Large intestine (tissue), 3 donors: ENCODE measurements around the gene ANKRD55. TPM values are rescaled to one million over a fixed set of nuclear protein-coding genes. Genes with fewer than 3 reads are reported as not detected.

Experiments used
- DNase-seq, 2 donors: peaks; one replicate each; pipeline versions ENCODE4 v3.0.0 to v3.0.0-alpha.2; 2013
- H3K27ac ChIP-seq: one replicate; pipeline ENCODE4 v1.5.1; 2013; ENCODE audit warnings: low read length
- H3K27me3 ChIP-seq: 2 replicates; pipeline ENCODE4 v1.6.1; 2013; ENCODE audit warnings: low read length; ENCODE audit not compliant: control insufficient read depth, insufficient read depth
- H3K36me3 ChIP-seq: 2 replicates; pipeline ENCODE4 v1.6.1; 2013; ENCODE audit warnings: low read length; ENCODE audit not compliant: control insufficient read depth, insufficient read depth
- H3K4me1 ChIP-seq: one replicate; pipeline ENCODE4 v1.6.1; 2013; ENCODE audit warnings: low read length; ENCODE audit not compliant: control insufficient read depth, insufficient read depth
- H3K4me3 ChIP-seq: one replicate; pipeline ENCODE4 v1.5.1; 2013; ENCODE audit warnings: low read length
- H3K9me3 ChIP-seq: one replicate; pipeline ENCODE4 v1.6.1; 2013; ENCODE audit warnings: mild to moderate bottlenecking, low read depth, low read length, moderate library complexity; ENCODE audit not compliant: control insufficient read depth
- WGBS: methylation state at CpG from one replicate; pipeline ENCODE4 v1.1.5; 2013; ENCODE audit warnings: low lambda C conversion rate; ENCODE audit not compliant: insufficient coverage; 5-methylcytosine and 5-hydroxymethylcytosine counted together
- polyA plus RNA-seq: library from polyadenylated mRNA; unstranded; fragments of 120-200 nt; gene quantifications from one replicate; pipeline ENCODE4 v1.2.1, GENCODE V29; 2013

ANKRD55 gene
- polyA plus RNA-seq, 1 donor, result 0.18 TPM

DNA sequence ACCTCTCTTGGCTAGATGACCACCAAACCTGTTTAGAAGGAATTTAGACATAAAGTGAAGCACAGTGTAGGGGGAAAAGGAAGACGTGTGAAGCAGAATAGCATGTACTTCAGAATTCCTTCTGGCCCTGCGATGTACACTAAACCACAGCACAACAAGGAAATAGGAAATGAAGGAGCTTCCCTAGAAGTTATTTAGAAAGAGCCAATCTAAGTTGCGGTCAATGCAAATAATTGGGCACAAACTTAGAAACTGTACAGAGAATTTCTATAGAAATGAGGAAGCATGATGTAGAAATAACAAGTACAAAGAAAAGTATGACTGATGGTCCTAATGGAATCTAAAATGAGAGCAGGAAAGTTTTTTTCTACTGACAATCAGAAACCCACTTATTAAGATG, 41.5 kb downstream of the ANKRD55 start:
- Histone ChIP-seq H3K27me3 (no peaks in the 10 kb centered on the region), H3K4me1 (no peaks in the 10 kb centered on the region), H3K9me3 (no peaks in the 10 kb centered on the region), H3K27ac (no peak overlapping the region), H3K4me3 (no peak overlapping the region), H3K36me3 (no peaks in the 10 kb centered on the region)
- no peak for DNase-seq
- no CpG with 5 or more reads among the region's 3 CpGs for WGBS

DNA sequence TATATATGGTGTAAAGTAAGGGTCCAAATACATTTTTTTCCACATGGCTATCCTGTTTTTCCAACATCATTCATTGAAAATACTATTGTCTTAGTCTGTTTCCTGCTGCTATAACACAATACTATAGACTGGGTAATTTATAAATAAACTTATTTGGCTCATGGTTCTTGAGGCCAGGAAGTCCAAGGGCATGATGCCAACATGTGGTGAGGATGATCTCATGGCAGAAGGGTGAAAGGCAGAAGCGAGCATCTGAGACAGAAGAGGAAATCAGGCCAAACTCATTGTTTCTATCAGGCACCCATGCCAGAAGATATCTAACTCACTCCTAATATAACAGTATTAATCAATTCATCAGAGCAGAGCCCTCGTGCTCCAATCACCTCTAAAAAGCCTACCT, 42.6 kb downstream of the ANKRD55 start:
- Histone ChIP-seq H3K27ac (no peak overlapping the region), H3K9me3 (no peaks in the 10 kb centered on the region), H3K27me3 (no peaks in the 10 kb centered on the region), H3K36me3 (no peaks in the 10 kb centered on the region), H3K4me1 (no peaks in the 10 kb centered on the region), H3K4me3 (no peak overlapping the region)
- WGBS, result no CpG with 5 or more reads among the region's 2 CpGs
- no peak for DNase-seq

DNA sequence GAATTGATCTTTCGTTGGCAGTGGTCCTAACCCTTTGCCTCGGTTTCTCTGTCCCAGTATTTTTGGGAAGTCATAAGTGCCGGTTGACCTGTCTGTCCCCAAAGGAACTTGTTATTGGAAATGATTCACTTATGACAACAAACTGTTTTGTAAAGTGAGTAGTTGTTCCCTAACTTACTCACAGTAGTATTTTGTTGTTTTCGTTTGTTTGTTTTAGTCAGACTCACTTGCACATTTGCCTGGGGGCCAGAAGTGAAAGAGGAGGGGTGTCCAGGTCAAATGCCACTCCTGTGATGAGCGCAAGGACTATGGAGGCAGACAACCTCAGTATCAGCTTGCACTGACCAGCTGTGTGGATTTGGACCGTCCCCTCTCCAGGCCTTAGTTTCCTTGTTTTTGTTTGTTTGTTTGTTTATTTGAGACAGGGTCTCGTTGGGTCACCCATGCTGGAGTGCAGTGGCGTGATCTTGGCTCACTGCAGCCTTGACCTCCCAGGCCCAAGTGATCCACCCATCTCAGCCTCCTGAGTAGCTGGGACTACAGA, 47.3 kb downstream of the ANKRD55 start:
- H3K27ac ChIP-seq, result no peak overlapping the region
- no peak for DNase-seq
- H3K27me3 ChIP-seq, result no peaks in the 10 kb centered on the region
- H3K4me3 ChIP-seq, result no peak overlapping the region
- H3K4me1 ChIP-seq, result no peaks in the 10 kb centered on the region
- H3K36me3 ChIP-seq, result no peaks in the 10 kb centered on the region
- no peaks in the 10 kb centered on the region for H3K9me3 ChIP-seq
- no CpG with 5 or more reads among the region's 8 CpGs for WGBS

DNA sequence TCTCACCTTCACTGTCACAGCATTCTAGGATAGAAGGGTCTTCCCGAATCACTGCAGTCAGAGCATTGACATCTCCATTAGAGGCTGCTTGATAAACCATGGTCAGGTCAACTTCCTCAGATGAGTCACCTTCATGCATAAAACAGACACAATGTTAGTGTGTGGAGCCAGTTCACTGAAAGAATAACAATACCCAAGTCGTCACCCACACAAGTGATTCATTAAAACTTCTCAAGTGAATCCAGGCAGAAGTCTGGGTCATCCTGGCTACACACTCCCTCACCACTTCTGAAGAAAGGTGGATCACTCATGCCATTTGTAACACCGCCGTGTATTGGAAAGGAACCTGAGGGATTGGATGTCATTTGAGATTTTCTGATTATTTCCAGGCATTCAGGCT, 49.6 kb downstream of the ANKRD55 start:
- no CpG with 5 or more reads among the region's 4 CpGs for WGBS
- no peaks in the 10 kb centered on the region for H3K9me3 ChIP-seq
- H3K27me3 ChIP-seq, result no peaks in the 10 kb centered on the region
- no peak overlapping the region for H3K27ac ChIP-seq
- H3K4me1 ChIP-seq, result no peaks in the 10 kb centered on the region
- no peaks in the 10 kb centered on the region for H3K36me3 ChIP-seq
- H3K4me3 ChIP-seq, result no peak overlapping the region
- no peak for DNase-seq

DNA sequence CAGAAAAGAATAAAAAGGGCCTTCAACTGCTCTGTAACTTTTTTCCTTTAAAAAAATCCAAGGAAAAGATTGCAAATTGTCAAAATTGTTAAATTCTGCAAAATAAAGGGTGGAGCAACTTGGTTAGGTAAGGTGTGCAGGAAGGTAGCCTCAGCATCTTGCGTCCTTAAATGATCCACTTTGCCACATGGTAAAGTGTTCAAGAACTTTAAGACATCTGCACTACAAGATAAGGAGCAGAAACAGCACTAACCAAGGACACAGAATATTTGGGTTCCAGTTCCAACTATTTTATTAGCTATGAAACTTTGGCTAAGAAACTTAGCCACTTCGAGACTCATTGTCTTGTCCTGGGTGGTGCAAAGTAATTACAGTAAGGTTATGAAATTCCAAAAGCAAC, 53.7 kb downstream of the ANKRD55 start:
- H3K4me1 ChIP-seq, result peaks cover 6% of the 10 kb centered on the region
- no CpG with 5 or more reads among the region's 2 CpGs for WGBS
- H3K36me3 ChIP-seq, result no peaks in the 10 kb centered on the region
- no peak overlapping the region for H3K27ac ChIP-seq
- DNase-seq, result no peak
- no peaks in the 10 kb centered on the region for H3K27me3 ChIP-seq
- H3K9me3 ChIP-seq, result no peaks in the 10 kb centered on the region
- no peak overlapping the region for H3K4me3 ChIP-seq

DNA sequence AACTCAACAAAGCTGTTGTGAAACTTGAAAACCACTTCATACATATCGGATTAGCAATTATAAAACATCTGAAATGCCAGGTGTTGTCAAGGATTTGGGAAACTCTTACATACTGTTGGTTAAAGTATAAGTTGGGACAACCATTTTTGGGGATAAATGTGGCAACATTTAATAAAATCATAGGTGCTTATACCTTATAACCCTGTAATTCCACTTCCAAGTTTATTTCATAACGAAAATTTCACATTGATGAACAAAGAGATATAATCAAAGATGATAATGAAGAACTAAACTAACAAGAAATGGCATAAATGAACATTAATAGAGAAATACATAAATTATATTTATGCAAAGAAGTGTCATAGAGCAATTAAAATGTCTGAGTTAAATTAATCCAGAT, 54.3 kb downstream of the ANKRD55 start:
- WGBS, result no CpG with 5 or more reads among the region's 2 CpGs
- DNase-seq, result no peak
- no peak overlapping the region for H3K27ac ChIP-seq
- H3K4me3 ChIP-seq, result no peak overlapping the region
- no peaks in the 10 kb centered on the region for H3K27me3 ChIP-seq
- H3K4me1 ChIP-seq, result peaks cover 6% of the 10 kb centered on the region
- H3K36me3 ChIP-seq, result no peaks in the 10 kb centered on the region
- H3K9me3 ChIP-seq, result no peaks in the 10 kb centered on the region

DNA sequence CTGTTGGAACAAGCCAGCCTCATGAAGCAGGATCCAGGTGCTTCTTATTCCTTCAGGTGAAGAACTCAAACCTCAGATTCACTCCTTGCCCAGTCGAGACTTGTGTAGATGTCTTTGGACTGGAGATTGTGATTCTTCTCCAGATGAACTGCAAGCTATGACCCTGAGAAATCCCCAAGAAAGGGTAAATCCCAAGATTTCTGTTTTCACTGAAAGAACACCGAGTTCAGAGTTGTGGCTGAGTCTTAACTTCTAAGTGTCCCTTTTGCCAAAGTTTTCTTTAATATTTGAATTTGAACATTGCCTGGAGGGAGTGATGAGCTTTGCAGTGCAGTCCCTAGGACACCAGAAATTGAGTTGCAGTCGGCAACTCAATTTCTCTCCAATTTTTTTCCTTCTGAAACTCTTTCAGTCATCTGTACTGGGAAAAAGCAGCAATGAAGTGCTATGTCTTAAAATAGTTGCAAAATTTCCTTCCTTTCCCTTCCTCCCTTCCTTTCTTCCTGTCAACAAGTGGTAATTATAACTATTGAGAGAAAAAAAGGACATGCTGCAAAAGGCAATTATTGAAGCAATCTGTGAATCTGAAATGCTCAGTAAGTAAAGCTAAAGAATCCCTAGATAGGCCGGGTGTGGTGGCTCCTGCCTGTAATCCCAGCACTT, 56.1 kb downstream of the ANKRD55 start:
- 100% methylated on average over 2 of the region's 4 CpGs for WGBS
- no peak for DNase-seq
- peaks cover 6% of the 10 kb centered on the region for H3K4me1 ChIP-seq

DNA sequence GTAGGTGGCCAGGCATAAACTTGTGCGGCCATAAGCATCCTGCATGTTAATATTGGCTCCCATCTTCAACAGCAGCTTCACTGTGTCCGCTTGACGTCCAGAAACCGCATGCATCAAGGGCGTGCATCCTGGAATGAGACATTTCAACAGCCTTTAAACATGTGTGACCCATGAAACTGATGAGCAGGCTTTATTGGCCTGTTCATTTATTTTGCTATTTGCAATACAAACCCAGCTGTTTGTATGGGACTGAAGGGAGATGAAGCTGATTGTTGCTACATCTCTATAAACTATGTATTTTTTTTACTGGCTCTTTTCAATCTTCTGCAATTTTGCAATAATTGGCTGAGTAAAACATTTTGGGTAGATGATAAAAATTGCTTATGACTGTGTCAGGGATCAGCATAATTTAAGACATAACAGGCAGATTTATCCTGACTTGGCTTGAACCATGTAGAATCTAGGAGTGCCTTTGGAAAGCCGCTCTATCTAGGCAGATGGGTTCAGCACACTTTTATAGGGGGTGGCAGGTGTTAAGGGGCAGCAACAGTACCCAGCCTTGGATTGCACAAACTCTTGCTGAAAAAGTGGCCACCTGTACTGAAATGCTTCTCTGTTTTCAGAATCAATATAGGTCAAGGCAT, 56.9 kb downstream of the ANKRD55 start:
- Histone ChIP-seq H3K27ac (no peak overlapping the region), H3K9me3 (no peaks in the 10 kb centered on the region), H3K4me3 (no peak overlapping the region), H3K4me1 (peaks cover 6% of the 10 kb centered on the region), H3K36me3 (no peaks in the 10 kb centered on the region), H3K27me3 (no peaks in the 10 kb centered on the region)
- peak in 1 of 2 donors; percentile 33 for DNase-seq
- WGBS, result no CpG with 5 or more reads among the region's 6 CpGs

More for the DNA sequence above, 56.1 kb downstream of the ANKRD55 start:
- no peaks in the 10 kb centered on the region for H3K36me3 ChIP-seq
- H3K27ac ChIP-seq, result no peak overlapping the region
- no peaks in the 10 kb centered on the region for H3K9me3 ChIP-seq
- no peaks in the 10 kb centered on the region for H3K27me3 ChIP-seq
- no peak overlapping the region for H3K4me3 ChIP-seq

DNA sequence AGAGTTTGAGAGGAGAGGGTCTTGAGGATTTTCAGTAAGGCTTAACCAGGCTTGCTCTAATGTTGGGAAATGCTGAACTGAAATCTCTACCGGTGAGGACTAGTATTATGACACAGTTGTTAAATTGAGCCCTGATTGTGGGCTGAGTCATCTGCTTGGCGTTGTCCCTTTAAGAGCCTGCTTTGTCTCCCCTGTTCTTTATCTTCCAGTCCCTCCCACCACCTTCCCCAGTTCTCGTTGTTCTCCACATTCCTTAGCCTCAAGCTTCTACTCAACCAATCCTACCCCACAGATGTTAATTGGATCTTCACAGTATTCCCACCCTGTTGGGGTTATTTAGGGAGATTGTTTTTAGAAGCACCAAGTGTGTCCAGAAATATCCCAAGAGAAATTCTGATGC, 57.6 kb downstream of the ANKRD55 start:
- Histone ChIP-seq H3K27me3 (no peaks in the 10 kb centered on the region), H3K27ac (no peak overlapping the region), H3K36me3 (no peaks in the 10 kb centered on the region), H3K4me3 (no peak overlapping the region), H3K9me3 (no peaks in the 10 kb centered on the region), H3K4me1 (peaks cover 6% of the 10 kb centered on the region)
- DNase-seq, result peak; percentile 31 to 54
- no CpG with 5 or more reads among the region's 3 CpGs for WGBS

DNA sequence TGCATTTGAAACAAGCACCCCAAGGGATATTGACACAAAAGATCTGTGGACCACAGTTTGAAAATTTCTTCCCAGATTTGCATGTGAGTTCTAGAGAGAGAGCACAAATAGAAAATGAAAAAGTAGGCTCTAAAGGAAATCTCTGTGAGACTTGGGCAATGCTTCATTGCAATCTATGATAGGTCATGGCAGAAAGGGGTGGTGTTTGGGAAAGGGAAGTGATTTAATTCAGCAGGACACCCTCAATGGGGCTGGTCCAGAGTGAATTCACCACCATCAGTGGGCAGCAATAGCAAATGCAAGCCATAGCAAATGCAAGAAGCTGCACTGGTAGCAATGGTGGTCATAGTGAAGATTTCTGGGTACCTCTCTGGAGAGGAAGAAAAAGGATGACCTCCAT, 58.1 kb downstream of the ANKRD55 start:
- Histone ChIP-seq H3K9me3 (no peaks in the 10 kb centered on the region), H3K4me3 (no peak overlapping the region), H3K4me1 (peaks cover 6% of the 10 kb centered on the region), H3K27me3 (no peaks in the 10 kb centered on the region), H3K36me3 (no peaks in the 10 kb centered on the region), H3K27ac (no peak overlapping the region)
- no peak for DNase-seq

DNA sequence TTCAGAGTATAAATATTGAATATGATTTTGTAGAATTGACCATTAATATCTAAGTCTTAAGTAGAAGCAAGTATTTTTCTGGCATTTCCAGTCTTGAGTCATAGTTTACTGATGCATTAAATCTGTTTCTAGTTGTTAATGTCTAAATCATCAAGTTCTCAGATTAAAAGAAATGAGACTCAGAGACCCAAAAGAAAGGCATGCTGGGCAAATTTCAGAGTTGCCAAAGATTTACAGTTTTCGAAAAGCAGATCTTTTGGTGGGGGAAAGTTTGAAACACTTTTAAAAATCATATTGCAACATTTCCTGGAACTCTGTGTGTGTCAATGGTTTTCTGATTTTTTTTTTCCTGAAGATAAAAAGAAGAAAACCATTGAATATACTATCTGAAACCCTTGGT, 60.9 kb downstream of the ANKRD55 start:
- Histone ChIP-seq H3K36me3 (no peaks in the 10 kb centered on the region), H3K4me1 (peaks cover 6% of the 10 kb centered on the region), H3K27me3 (no peaks in the 10 kb centered on the region), H3K4me3 (no peak overlapping the region), H3K27ac (no peak overlapping the region), H3K9me3 (no peaks in the 10 kb centered on the region)
- WGBS, result 80% methylated on average over 1 of the region's 1 CpG
- DNase-seq, result no peak
